HepG2 (cell line): ENCODE measurements around the gene NEURL4.

Experiments used
- ARNTL ChIP-seq: sonication (generic); formaldehyde crosslinking; IDR thresholded peaks from 2 replicates; pipeline ENCODE4 v1.4.0; 2020; ENCODE audit warnings: mild to moderate bottlenecking, missing genetic modification reagents
- HNRNPLL ChIP-seq: fragments of 200-400 bp; formaldehyde crosslinking; IDR thresholded peaks from 2 replicates; pipeline ENCODE4 v1.6.1; 2017; ENCODE audit warnings: mild to moderate bottlenecking, low read depth, low read length; ENCODE audit not compliant: poor library complexity, severe bottlenecking
- MBD4 ChIP-seq: IDR thresholded peaks from 2 replicates; pipeline ENCODE4 v1.6.1; 2012; ENCODE audit warnings: low read length, inconsistent platforms, borderline replicate concordance
- POLR2A ChIP-seq, 2 experiments: IDR thresholded peaks; 2 replicates each; pipeline ENCODE4 v1.6.1; 2011; ENCODE audit warnings: low read depth in 2 of 2, low read length in 2 of 2, mild to moderate bottlenecking in 1 of 2, moderate library complexity in 1 of 2; ENCODE audit not compliant: insufficient read depth in 1 of 2
- PRPF4 ChIP-seq: fragments of 200-400 bp; formaldehyde crosslinking; IDR thresholded peaks from 2 replicates; pipeline ENCODE4 v1.6.1; 2016; ENCODE audit warnings: low read length, low read depth; ENCODE audit not compliant: poor library complexity, severe bottlenecking
- RAD21 ChIP-seq: fragments of 450-650 bp; formaldehyde crosslinking; IDR thresholded peaks from 2 replicates; pipeline ENCODE4 v1.5.0; 2020; ENCODE audit warnings: mild to moderate bottlenecking
- REST ChIP-seq, 2 experiments: IDR thresholded peaks; 2 replicates each; pipeline ENCODE4 v1.6.1; 2011 to 2012; ENCODE audit warnings: low read length in 2 of 2, borderline replicate concordance in 1 of 2, low read depth in 1 of 2, mild to moderate bottlenecking in 1 of 2, moderate library complexity in 1 of 2
- ZFYVE20 ChIP-seq: sonication (generic); formaldehyde crosslinking; IDR thresholded peaks from 2 replicates; pipeline ENCODE4 v1.8.0; 2023; ENCODE audit warnings: low read depth, mild to moderate bottlenecking, moderate library complexity, missing genetic modification reagents, borderline replicate concordance
- ZNF569 ChIP-seq: sonication (generic); formaldehyde crosslinking; IDR thresholded peaks from 2 replicates; pipeline ENCODE4 v1.5.0; 2020; ENCODE audit warnings: mild to moderate bottlenecking, missing genetic modification reagents, moderate library complexity, borderline replicate concordance
- TF ChIP-seq, protein P1 (sequence below): sonication (generic); formaldehyde crosslinking; IDR thresholded peaks from 2 replicates; pipeline ENCODE4 v1.8.1; 2023; ENCODE audit warnings: mild to moderate bottlenecking, missing genetic modification reagents

DNA sequence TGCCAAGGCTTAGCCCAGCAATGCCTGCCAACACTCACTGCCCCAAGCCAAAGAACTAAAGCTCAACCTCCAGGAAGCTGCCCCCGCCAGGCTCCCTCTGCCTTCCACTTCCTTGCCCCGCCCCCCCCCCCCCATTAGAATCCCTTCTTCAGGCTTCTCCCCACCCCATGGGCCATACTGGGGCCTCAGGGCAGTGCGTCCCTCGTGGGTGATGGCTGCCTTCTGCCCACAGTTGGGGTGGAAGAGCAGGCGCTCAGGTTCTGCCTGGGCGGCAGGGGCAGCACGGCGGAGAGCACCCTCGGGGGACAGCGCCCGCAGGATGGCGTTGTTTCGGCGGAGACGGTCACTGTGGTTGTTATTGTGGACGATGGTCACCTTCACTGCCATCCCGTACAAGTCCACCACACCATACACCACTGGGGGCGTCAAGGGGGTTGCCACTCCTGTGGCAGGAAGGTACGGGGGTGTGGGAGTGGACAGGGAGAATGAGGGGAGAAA is 4.1 kb downstream of the NEURL4 start:
- no peak for TF ChIP-seq ZFYVE20 (CRISPR knock-in tag)
- TF ChIP-seq REST (IDR thresholded peaks at IDR 0.05; ENCODE audit: borderline replicate concordance in 1 of 2, low read depth in 1 of 2, low read length in 2 of 2), result no peak
- no peak for TF ChIP-seq RAD21 (CRISPR knock-in tag)
- TF ChIP-seq ZNF569 (CRISPR knock-in tag), result no peak
- TF ChIP-seq MBD4, result no peak
- TF ChIP-seq ARNTL (CRISPR knock-in tag), result no peak
- TF ChIP-seq, protein P1, sequence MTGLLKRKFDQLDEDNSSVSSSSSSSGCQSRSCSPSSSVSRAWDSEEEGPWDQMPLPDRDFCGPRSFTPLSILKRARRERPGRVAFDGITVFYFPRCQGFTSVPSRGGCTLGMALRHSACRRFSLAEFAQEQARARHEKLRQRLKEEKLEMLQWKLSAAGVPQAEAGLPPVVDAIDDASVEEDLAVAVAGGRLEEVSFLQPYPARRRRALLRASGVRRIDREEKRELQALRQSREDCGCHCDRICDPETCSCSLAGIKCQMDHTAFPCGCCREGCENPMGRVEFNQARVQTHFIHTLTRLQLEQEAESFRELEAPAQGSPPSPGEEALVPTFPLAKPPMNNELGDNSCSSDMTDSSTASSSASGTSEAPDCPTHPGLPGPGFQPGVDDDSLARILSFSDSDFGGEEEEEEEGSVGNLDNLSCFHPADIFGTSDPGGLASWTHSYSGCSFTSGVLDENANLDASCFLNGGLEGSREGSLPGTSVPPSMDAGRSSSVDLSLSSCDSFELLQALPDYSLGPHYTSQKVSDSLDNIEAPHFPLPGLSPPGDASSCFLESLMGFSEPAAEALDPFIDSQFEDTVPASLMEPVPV (CRISPR knock-in tag), result no peak
- no peak for TF ChIP-seq PRPF4
- no peak for TF ChIP-seq HNRNPLL
- no peak for TF ChIP-seq POLR2A (IDR thresholded peaks at IDR 0.05; ENCODE audit: insufficient read depth in 1 of 2, low read depth in 2 of 2, low read length in 2 of 2)
